HG02588 (cell line): ENCODE results near the gene RGPD4.
A peak's percentile ranks its signal among the peaks of the same experiment; 100 is the strongest.
"Not testable (repeated sequence)": the region's sequence is repeated elsewhere in the genome, so short reads cannot be mapped to it uniquely, and the experiment has no call there.

ENCODE experiments used
- ATAC-seq: cut with Tn5 transposase; IDR thresholded peaks from one replicate; pipeline ENCODE4 v1.9.1; 2021; ENCODE audit warnings: mild to moderate bottlenecking, moderate library complexity; ENCODE audit not compliant: unreplicated experiment

The RGPD4 gene

DNA sequence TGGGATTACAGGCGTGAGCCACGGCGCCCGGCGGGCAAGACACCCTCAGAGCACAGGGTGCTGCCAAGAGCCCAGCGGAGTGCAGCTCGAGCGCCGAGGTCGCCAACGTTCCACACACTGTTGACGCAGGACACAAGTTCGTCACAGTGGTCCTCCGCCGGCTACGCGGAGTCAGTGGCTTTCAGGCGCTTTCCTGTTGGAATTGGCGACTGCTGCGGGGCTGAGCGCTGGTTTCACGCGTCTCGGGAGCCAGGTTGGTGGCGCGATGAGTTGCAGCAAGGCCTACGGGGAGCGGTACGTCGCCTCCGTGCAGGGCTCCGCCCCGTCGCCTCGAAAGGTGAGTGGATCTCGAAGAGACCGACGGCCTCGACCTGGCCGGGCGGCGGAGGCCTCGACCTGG, at the start of gene RGPD4:
RGPD4 (plus strand) TSS at position 144 of the 400 bp plus-strand sequence; CDS start at position 266, 122 bp downstream.
- ATAC-seq: not testable (repeated sequence)

DNA sequence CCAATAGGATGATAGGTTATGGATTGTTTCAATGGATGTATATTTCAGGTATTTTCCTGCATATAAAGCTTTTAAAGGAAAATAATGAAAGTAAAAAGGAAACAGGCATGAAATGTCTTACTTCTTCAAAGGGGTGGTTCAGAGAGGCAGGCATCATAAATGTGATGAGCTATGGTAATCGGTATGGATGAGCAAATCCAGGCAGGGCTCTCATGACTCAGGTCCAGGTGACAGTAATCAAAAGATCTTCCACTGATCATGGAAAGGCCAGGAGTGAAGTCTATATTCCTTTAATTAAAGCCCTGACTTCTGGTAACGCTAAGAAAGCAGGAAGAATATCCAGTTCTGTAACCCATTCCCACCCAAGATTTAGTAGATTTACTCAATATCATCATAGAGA, 48.7 kb upstream of the RGPD4 start:
- ATAC-seq: no peak

DNA sequence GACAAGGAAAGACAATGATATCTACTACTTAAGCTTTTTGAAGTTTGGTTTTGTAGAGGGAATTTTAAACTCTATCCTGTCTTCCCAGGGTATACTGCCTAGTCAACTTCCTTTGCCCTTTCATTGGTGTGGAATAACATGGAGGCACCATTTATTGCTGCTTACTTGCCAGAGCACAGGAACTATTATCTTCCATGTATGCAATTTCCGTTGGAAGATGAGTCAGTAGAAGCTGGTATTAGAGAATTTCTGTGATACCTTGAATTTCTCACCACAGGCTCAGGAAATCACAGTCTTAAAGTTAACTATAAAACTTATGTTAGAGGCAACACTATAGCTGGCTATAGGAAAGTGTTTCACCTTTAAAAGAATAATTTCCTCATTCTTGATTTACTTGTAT, 40.9 kb upstream of the RGPD4 start:
- no peak for ATAC-seq

DNA sequence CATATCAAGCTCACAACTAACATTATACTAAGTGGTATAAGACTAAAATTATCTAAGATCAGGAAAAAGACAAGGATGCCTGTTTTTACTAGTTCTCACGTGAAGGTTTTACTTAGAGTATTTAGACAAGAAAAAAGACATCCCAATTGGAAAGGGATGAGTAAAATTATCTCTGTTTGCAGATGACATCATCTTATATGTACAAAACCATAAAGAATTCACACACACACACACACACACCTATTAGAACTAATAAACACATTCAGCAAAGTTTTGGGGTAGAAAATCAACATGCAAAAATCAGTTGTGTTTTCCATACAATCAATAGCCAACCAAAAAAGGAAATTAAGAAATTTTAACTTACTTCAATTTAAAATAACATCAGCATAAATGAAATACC, 35.9 kb upstream of the RGPD4 start:
- ATAC-seq: no peak

DNA sequence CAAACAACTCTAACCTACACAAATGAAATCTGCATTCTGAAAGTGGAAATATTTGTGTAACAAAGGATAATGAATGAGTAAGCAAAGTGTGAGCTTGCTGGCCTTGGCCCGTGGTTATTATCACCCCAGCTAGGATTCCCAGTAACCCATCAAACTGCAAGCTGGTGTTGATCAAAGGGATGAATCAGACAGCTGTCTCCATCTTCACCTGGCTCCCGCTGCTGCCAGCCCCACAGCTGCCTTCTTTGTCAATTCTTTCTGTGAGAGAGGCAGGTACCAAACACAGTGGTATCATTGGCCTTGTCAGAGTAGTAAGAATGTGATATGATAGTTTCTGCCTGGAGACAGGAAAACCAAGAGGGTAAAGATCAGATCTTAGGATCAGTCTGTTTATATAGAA, 25.2 kb upstream of the RGPD4 start:
- ATAC-seq: no peak

DNA sequence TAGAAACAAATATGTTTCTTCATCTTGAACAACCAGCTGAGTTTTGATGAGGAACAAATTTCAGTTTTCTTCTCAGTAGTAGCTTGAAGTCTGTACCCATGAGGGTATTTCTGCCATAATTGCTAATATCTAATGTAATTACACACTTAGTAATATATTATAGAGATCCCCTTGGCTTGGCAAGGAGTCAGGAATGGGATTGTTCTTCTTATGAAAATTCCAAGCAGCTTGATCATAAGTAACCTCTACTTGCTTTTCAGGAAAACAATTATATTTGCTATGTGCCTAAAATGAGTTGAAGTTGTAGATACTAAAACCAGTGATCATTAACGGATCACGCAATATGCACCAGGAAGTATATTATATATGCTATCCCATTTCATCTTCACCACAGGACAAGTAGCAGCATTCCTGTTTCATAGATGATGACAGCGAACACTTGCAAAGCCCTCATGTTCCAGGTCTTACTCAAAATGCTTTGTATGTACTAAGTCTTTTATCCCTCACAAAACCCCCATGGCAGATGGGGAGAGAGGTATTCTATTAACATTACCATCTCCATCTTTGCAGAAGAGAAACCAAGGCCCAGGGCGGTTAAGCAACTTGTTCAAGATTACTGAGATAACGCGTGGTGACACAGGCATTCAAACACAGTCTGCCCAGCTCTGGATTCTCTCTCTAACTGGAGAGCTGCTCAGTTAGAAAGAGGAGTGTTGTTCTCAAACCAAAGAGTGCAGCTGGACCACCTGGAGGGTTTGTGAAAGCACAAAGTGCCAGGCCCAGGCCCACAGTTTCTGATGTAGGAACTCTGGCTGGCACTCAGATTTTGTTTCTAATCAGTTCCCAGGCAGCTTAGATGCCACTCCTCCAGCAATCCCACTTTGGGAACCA, 21.8 kb upstream of the RGPD4 start:
- ATAC-seq: no peak

DNA sequence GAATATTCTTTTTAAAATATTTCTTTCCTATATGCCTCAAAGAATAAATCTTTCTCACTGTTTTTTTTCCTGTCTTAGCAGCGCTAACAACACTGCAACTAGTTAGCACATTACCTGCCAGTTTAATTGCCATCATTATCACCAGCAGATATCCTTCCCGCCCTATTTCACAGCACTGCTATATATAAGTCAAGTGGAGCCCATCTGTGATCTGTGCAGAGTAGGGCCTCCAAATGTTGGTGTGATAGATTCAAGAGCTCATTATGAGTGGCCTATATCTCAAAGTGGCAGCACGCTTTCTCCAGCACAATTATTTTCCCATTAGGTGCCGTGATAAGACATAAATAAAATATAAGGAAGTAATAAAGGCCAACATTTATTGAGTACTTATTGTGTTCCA, 19.8 kb upstream of the RGPD4 start:
- no peak for ATAC-seq

DNA sequence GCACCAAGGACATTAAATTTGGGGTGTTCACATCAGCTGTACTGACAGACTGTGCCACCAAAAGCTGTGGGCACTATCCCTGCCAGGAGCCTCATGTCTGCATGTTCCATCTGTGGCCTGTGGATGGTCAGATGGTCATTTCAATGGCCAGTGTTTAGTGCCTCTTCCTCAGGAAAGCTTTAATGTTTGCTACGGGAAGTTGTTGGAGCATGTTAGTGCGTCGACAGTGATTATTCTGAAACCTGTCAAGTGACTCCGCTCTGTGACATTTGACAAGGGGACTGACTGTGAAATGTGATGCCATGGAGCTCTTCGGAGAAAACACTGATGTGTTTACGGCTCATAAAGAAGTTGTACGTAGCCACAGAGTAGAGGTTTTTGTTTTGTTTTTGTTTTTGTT, 18.7 kb upstream of the RGPD4 start:
- no peak for ATAC-seq

DNA sequence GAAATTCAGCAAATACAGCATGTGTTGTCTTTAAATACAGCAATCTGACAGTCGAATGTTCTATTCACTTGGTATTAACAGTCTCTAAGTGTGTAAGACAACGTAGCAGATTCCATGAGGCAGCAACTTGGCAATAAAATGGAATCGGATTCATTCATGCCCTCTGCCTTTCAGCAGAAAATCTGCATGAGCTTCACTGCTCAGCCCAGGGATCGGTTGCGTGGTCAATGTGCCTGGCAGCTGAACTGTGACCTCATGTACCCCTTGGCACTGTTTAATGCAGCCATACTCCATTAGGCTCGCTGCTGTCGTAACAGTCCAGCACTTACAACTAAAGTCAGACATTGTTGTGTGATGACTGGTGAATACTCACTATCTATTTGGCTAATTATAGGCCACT, 17.7 kb upstream of the RGPD4 start:
- no peak for ATAC-seq

DNA sequence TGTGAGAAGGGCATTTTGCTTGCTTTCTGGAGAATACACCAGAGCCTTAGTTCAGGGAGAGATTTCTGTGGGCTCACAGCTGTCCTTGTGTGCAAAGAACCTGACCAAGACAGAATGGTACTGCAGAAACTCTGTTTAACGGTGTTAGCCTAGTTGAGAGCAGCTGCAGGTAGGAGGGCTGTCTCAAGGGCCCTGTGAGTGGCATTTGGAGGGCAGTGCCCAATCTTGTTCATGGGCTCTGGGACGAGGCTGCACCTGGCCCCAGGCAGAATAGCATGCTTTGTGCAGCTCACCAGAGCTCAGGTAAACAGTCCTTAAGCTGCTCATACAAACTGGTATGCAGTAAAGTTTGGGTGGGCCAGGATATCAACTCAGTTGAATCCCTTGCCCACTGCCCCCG, 16.9 kb upstream of the RGPD4 start:
- no peak for ATAC-seq

DNA sequence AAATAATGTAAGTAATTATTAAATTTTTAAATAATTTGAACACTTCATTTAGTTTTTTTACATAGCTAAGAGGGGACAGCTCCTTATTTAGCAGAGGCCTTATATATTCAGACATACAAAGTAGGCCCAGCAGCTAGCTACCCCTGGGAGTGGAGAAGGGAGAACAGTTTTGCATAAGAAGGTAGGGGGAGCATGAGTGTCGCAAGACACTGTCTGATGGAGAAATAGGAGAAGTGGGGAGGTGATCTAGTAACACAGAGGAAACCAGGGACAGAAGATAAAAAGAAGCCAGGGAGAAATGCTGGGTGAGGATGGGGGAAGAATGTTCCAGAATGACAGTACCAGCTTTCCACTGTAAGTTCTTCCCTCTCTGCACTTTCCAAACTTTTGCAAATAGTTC, 16.0 kb upstream of the RGPD4 start:
- ATAC-seq: no peak

DNA sequence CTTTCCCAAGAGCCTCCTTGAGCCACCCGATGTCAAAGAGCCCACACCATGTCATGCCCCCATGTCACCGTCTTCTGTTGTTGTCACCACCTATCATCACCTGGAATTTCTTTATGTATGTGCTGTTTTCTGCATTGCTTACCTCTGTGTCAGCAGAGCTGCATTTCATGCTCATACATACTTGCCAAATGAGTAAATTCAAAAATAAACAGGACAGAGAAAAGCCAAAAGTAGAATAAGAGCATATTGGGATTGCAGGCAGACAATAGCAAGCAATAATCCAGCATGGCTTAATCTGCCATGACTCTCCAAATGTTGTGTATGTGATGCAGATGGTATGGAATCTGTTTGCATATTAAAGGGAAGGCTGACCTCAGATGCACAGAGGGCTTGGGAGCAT, 15.3 kb upstream of the RGPD4 start:
- ATAC-seq: no peak

DNA sequence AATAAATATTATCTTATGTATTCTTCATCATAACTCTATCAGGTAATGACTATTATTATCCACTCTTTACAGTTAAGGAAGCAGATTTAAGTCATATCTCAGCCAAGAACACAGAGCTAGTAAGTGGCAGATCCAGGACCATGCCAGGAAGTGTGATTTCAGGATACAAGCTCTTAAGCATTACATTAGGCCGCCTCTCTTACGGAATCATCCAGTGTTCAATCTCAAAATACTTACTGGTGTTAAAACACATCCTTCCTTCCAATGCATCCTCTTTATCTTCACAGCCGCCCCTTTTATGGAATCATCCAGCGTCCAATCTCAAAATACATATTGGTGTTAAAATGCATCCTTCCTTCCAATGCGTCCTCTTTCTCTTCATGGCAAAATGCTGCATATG, 14.7 kb upstream of the RGPD4 start:
- ATAC-seq: no peak

DNA sequence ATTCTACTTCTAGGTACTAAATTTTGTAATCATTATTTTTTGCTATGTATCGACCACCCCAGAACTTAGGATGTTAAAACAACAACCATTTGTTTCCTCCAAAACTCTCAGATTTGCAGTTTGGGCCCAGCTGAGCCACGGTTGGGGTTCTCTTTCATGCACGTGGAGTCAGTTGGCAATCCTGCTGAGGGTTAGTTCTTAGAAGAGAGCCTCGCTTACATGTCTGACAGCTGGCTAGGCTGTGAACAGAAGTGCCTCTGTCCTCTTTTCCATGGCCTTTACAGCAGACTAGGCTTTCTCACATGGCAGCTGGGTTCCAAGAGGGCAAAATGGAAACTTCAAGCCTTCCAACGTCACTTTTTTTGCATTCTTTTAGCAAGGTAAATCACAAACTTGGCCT, 9.3 kb upstream of the RGPD4 start:
- ATAC-seq: no peak

DNA sequence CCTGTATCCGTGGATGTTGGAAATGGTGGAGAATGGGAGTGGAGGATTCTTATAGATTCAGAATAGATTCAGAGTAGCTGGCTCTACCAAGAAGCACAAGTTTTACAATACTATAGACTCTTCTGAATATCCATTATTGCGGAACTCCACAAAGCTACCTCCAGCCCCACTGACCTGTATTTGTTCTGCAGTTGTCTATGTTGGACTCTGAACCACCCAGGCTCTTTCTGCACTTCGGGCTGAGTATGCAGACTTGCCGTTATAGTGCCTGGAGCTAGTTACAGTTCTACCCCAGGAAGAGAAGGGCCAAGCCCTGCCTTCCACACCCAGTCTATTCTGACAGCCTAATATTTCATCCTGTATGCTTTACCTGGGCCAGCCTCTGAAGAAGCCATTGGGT, 4.4 kb upstream of the RGPD4 start:
- no peak for ATAC-seq

DNA sequence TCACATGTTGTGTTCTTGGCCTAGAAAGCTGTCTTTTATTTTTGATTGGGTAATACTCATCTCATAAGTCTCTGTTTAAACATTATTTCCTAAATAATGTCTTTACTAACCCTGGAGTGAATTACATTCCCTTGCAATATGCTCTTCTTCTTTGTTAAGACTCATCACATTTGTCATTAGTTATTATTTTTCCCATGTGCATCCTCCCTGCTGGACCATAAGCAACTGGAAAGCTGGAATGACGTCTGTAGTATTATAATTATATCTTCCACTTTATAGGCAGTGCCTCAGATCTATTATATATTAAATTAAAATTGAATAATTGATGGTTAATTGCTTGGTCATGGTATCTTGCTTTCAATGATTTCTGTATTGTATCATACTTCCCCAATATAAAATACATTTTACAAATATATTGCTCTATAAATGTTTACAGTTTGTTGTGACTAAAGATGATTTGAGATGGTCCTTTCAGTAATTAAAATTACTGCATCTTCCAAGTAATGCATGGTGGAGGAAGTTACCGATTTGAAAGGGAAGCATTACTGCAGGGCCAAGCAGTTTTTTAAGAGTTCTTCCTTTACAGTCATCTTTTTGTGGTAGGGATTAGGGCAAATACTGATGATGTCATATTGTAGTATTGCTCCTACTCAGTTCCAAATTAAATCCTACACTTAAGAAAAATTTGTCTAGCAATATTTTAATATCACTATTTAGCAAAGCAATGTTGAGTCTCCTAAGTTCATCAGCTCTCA, 2.1 kb upstream of the RGPD4 start:
- no peak for ATAC-seq

DNA sequence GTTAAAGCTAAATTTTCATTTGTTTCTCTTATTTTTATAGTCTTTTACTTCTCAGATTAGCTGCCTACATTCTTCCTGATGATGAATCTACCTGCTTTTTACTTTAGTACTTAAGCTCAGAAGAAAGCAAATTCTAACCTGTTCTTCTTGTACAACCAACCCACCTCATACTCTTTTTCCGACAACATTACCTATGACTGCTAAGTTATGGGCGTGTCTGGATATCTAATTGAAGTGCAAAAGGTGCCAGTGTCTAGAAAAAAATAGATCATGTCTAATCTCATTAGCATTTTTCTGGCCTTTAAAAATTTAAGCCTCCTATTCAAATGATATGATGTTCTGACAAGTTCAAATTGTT, 1.5 kb upstream of the RGPD4 start:
- ATAC-seq: no peak

DNA sequence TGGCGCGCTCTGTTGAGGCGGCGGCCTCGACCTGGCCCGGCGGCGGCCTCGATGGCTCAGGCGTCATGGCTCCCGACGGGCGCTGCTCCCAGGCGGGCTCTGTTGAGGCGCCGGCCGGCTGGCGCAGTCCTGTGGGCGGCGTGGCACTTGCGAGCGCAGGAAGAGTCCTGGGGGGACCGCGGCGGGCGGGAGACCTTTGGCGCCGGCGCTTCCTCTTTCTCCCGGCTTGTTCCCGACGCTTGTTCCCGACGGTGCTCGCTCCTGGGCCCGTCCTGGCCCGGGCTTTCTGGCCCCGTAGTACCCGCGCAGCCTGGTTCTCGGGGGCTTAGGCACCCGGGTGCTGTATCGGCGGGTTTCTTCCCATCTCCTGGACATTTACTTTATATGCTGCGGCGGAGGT, 2.8 kb downstream of the RGPD4 start:
- not testable (repeated sequence) for ATAC-seq

DNA sequence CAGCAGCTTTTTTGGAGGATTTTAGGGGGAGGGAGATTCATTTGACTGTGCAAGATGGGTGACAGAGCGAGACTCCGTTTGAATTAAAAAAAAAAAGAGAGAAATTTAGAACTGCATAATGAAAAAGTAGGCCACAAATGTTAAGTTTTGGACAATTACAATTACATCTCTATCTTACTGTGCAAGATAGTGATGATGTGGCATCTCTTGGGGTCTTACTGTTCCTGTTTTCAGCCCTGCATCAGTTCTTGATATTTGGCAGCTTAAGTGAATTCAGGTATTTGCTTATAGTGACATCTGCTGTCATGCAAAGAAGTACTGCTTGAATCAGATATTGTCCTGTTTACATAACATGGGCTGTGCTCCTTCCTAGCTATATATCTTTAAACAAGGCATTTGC, 6.5 kb downstream of the RGPD4 start:
- ATAC-seq: not testable (repeated sequence)

DNA sequence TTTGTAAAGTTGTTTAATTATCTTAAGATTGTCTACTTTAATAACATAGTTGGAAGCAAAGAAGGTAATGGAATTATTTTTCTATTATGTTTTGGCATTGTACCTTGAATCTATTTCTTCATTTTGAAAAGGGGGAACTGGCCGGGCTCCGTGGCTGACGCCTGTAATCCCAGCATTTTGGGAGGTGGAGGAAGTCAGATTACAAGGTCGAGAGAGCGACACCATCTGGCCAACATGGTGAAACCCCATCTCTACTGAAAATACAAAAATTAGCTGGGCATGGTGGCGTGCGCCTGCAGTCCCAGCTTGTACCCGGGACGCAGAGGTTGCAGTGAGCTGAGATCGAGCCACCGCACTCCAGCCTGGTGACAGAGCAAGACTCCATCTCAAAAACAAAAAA, 6.9 kb downstream of the RGPD4 start:
- ATAC-seq: not testable (repeated sequence)

DNA sequence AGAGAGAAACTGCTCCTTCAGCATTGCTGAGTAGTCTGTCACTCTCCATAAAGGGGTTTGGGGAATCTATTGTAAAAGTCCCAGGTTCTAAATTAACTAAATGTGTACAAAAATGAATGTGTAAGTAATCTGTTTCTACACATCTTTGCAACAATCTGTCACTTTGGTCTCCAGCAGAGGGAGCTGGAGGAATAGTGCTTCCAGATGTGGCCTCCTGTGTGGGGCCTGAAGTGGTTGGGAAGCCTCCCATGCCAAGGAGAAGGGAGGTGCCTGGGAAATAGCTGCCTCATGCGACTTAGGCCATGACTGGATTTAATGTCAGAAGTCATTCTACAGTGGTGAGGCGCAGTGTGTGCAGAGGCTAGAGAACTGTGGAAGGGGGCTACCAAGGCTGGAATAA, 89.4 kb downstream of the RGPD4 start:
- not testable (repeated sequence) for ATAC-seq

DNA sequence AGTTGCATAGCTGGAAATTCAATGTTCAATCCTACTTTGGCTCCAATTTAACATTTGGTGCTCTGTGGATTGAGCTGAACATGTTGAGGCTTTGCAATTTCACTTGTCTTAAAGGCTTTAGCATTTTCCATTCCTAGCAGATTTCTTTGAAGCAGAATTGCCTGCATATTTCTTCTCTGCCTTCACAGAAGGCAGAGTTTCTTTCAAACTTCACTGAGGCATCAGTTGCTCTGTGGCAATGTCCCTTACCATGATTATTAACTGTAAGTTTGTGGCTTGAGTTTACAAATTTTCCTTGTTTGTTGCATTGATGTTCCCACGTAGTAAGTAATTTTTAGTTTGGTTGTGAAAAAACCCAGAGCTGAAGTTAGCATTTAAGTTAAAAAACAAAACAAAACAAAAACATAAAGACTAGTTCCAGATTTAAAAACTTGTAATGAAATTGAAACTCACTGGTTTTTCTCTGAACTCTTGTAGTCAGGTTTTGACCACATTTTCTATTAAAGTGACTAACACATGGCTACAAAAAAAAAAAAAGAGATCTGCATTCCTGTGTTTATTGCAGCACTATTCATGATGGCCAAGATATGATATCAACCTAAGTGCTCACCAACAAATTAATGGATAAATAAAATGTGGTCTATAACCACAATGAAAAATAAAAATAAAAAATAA, 90.1 kb downstream of the RGPD4 start:
- peak; percentile 50 for ATAC-seq
